LNCAP (cell line): ENCODE results near the gene C11orf87.

Experiments used
- TF ChIP-seq, protein P1 (sequence below): fragments of 450-650 bp; IDR thresholded peaks from 2 replicates; pipeline ENCODE4 v1.5.1; 2017; ENCODE audit warnings: mild to moderate bottlenecking

The C11orf87 gene

DNA sequence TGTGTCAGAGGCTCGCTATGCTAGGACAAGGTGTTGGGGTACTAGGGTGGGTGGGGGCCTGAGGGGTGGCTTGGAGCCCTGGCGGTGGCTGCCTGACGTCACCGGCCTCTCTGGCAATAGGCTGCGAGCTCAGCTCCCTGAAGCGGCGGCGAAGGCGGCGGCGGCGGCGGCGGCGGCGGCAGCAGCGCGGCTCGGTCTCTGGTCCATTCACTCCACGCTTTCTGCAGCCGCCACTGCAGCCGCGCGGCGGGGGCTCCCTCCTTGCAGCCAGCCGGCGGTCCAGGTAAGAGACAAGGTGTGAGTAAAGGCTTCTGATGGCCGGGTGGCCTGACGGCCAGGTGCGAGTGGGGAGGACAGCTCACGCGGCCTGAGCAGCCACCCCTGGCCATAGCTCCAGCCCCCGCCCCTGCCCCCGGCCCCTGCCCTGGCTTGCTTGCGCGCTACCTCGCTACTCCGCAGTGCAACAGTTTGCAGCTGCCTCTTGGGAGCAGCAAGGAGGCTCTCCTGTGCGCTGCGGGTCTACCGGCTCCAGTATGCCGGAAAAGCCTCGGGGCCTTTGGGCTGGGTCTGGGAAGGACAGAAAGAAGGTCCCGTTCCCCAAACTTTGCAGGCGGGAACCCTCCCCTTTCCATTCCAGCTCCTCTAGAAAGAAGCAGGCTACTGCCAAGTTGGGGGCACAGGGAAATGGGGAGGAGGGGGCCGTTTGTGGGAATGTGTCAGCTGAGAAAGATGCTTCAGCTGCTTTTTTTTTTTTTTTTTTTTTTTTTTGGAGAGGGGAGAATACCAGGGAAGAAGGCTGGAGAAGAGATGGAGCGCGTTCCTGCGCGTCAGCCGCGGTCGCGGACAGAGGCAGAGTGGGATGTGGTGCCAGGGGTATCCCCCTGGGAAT lies at the start of gene C11orf87:
C11orf87 (plus strand) TSS at position 210 of the 889 bp plus-strand sequence. CDS start 1,444 bp downstream, outside the sequence.
- TF ChIP-seq, protein P1, sequence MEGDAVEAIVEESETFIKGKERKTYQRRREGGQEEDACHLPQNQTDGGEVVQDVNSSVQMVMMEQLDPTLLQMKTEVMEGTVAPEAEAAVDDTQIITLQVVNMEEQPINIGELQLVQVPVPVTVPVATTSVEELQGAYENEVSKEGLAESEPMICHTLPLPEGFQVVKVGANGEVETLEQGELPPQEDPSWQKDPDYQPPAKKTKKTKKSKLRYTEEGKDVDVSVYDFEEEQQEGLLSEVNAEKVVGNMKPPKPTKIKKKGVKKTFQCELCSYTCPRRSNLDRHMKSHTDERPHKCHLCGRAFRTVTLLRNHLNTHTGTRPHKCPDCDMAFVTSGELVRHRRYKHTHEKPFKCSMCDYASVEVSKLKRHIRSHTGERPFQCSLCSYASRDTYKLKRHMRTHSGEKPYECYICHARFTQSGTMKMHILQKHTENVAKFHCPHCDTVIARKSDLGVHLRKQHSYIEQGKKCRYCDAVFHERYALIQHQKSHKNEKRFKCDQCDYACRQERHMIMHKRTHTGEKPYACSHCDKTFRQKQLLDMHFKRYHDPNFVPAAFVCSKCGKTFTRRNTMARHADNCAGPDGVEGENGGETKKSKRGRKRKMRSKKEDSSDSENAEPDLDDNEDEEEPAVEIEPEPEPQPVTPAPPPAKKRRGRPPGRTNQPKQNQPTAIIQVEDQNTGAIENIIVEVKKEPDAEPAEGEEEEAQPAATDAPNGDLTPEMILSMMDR, result no peak

DNA sequence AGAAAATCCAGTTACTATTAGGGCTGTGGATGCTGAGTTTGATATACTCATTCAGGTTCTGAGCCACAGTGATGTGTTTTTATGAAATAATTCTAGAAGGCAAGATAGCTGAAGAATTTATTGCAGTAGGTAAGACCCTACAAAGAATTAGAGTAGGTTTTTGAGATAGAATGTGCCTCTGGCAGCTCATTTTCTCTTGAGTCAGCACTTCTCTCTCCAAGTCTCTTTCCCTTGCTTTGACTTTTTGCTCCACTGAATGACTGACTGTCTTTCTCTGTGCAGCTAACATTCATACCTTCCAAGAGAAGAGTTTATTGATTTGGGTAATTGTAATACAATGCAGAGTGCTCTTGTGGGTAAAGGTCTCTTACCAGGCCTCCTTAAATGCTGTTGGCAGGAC lies 48.0 kb upstream of the C11orf87 start:
- TF ChIP-seq, protein P1, result no peak

DNA sequence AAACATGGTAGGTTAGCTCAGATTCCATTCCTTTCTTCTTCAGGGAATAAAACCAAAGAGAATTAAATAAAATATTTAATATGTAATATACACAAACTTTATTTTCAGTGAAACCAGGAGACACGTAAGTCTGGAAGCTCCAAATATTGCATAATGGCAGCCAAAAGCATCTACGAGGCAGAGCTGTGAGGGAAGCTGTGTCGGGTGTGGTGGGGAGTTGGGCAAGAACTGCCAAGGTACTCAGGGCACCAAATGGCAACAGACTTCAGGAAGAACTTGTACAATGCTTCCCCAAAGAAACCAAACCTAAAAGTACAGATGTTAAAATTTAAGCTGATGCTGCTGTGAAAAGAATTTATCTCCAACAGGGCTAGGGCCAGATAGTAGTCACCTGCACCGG lies 47.5 kb upstream of the C11orf87 start:
- TF ChIP-seq, protein P1, result no peak

DNA sequence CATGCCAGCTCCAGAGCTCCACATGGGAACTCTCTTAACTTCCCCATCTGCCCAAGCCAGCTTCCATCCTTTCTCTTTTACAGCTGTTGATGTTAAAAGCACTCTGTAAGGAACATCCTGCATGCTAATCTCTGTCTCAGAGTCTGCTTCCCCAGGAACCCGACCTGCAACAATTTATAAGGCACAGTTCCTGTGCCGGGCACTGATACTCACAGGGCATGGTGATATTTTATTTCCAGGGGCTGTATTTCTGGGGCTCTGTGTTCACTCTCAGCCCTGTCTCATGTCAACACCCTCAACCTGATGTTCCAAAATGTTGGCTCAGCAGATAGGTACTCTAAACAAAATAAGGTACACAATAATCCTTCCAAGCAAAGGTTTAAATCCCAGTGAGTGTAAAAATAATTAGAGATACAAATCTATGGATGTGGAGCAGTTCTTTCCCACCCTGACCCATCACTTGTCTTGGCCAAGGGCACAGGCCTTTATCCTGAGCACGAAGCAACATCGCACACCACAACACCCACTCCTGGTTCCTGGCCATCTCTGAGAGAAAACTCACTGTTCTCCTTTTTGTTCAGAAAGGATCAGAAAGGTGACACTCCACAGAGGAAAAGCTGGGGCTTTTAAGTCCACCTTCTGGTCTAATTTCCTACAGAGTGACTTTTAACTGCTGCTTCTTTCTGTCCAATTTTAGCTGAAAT lies 44.8 kb upstream of the C11orf87 start:
- TF ChIP-seq, protein P1, result no peak

DNA sequence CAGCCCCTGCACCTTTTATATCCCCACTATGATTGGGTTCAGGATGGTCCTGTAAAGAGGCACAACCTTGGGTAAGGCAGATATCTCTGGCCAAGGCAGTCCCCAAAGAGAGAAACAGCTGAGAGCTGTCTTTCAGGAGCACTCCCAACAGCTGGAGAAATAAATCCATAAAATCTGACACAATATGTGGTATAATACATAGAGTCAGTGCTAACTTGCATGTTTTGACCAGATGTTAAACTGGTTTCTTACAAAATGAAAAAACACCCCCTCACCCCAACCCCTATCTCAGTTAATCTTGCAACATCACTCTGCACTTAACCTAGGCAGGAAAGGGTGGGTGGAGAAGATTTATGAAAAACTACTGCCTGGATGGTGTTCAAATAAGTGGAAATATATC lies 44.0 kb upstream of the C11orf87 start:
- TF ChIP-seq, protein P1, result no peak

DNA sequence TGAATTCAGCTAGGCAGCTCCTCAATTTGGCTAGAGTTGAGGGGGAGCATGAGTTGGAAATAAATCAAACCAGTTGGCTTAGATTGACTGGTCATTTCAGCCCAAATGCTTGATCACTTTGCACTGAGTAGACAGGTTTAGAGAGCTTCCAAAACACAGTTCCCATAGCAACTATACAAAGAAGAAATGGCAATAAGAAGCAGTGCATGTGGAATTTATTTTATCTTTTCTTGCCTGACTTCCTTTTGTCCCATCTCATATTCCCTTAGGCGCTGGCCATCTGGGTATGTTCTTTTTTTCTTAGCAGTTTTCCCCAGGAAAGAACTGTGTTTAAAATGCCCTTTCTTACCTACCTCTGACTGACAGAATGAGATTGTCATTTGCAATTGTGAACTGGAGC lies 38.7 kb upstream of the C11orf87 start:
- TF ChIP-seq, protein P1, result no peak

DNA sequence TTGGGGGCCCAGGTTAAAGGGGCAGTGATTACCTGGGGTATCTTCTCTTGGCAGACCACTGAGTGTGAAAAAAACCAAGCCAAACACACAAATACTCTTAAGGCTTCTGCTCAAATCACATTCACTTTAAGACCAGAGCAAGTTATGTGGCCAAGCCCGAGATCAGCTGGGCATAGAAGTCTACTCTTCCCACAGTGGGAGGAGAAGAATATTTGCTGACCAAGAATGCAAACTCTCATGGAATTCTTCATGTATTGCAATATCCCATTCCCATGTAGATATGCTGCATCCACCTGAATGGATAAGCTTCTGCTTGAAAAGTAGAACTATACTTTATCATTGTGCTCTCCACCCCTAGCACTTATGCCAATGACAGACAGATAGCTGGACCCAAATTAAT lies 37.1 kb upstream of the C11orf87 start:
- TF ChIP-seq, protein P1, result no peak
